HUDEP-2 (cell line): ENCODE measurements around the gene LIN9.
A peak's percentile ranks its signal among the peaks of the same experiment; 100 is the strongest.
"Not testable (repeated sequence)": the region's sequence is repeated elsewhere in the genome, so short reads cannot be mapped to it uniquely, and the experiment has no call there.

Source experiments
- DNase-seq, 76 experiments: peaks; one replicate each; lab custom pipeline; 2025; ENCODE audit not compliant: unreplicated experiment in 76 of 76; lab: John Stamatoyannopoulos, UW

LIN9 gene

DNA sequence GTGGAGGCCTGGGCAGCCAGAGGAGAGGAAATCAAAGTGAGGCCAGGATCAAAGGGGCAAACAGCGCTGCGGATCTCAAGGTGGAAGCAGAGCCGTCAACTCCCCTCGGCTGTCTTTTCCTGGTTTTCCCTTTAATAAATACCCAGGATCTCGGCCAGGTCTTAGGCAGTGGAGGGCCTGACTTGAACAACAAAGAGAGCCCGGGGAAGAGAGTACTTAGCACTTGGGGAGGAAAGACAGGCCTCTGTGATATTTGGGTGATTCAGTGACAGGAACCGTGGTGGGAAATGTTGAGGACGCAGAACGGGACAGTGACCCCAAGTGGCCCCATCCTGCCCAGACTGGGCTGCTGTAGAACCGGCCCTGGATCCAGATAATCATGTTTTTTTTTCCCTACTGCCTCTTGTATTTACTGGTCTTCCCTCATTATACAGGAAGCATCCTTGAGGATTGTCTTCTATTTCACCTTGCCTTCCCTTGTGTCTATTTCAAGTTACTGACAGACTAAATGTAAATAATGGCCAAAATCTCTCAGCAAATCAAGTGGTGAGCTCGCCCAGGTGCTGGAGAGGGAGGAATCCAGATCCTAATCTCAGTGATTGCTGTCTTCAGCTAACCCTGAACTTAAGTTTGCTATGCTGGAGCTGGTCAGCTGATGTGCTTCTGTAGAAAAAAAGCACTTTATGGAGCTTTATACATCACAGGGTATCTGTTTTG lies 88.3 kb downstream of the LIN9 start:
- DNase-seq = no peak

DNA sequence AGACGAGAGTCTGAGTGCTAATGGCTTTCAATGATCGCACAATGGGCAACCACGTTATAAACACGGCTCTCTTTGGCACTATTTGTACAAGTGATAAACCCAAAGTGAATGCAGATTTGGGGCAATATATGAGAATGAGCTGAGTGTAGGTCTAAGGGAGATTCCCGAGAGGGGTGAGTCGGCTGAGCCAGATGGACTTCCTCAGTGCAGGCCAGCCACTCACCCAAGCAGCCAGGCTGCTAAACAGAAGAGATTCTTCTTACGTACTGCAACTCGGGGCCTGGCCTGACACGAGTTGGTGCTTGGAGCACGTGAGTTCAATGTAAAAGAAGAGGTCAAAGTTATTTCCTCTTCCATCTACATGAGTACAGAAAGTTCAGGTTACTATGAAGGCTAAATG lies 91.7 kb downstream of the LIN9 start:
- DNase-seq = no peak

DNA sequence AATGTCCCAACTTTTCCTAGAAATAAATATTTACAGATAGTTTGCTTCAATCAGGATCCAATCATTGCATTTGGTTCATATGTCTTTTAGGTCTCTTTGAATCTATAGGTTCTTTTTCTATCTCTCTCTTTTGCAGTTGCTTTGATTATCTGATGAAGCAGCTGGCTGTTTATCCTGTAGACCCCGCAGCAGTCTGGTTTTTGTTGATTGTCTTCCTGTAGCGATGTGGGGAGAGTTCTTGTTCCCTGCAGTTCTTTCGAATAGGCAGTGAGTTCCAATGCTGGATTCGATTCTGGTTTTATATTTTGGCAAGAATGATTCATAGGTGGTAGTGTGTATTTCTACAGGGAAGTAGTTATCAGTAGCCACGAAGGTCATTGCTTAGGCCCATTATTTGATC lies 92.9 kb downstream of the LIN9 start:
- DNase-seq = peak in 1 of 76 experiments; percentile 2

DNA sequence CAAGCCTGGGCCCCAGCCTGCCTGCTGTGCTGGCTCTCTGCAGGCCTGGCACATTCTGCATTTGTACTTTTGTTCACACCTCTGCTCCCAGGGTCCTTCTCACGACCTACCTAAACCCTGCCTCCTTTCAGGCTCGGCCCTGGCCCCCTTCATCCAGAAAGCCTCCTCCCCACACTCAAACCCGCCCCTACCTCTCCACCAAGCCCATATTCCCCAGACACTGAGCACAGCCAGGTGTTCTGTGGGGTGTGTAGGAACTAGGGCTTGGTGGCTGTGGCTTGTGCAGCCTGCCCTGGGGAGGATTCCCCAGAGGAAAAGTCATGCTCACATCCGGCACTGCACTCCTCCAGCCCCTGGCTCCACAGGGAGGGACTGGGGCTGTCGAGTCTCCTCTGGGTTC lies 93.7 kb downstream of the LIN9 start:
- DNase-seq = no peak

DNA sequence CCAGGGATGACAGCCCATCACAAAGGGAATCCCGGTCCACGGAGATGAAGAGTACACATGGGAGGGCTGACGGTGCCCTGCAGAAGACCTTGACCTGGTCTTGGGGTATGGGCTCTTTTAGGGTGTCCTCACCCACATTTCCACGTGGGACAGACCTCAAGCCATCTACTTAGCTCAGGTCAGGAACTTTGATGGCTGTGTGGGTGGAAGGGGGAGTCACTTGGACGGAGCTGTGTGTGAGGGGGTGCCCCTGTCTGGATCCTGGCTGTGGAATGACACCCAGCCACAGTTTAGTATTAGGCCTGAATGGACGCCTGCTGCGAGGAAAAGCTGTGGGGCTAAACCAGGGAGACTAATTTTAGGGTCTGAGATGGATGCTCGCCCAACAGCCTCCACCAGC lies 96.4 kb downstream of the LIN9 start:
- no peak for DNase-seq

DNA sequence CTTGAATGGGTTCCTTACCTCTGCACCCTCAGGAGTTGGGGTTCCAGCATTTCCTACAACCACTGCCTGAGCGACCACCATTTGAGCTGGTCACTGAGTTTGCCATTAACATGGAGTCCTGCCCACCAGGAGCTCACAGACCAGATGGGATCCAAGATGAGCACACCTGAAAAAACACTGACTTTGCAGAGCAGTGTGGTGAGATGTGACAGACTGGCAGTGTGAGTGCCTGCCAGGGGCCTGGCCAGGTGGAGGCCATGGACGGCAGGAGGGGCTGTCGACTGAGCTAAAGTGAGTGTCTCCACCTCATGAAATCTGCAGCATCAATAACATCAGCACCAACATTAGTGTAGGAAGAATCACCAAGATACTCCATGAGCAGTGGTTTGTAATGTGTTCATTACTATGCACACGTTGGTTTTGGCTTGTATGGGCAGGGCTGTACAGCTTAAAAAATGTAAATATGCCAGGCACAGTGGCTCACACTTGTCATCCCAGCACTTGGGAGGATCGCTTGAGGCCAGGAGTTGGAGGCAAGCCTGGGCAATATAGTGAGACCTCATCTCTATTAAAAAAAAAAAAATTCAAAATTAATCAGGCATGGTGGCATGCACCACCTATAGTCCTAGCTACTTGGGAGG lies 97.7 kb downstream of the LIN9 start:
- no peak for DNase-seq

DNA sequence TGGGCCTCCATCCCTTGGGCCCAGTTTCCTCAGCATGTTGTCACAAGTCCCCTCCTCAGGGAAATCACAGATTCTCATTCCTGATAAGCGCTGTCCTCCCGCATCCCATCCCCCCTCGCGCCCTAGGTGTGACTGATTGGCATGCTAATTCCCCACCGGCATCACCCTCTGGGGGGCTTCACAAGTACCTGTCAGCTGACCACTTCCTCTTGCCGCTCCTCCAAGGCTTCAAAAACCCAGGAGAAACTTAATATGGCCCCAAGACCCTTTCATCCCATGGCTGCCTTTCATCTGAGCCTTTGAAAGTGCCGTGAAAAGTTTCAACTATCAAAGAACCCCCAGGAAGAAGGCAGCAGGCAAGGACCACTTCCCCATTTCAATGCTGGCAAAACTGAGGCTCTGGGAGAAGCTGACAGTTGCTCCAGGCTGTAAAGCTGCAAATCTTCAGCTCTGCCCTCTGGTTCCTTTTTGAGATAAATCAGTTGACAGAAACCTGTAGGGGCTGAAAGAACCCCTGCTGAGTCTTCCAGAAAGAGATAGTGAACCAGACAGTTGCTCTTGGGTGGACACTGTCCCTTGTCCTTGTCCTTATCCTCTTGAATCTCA lies 98.3 kb downstream of the LIN9 start:
- DNase-seq = no peak

DNA sequence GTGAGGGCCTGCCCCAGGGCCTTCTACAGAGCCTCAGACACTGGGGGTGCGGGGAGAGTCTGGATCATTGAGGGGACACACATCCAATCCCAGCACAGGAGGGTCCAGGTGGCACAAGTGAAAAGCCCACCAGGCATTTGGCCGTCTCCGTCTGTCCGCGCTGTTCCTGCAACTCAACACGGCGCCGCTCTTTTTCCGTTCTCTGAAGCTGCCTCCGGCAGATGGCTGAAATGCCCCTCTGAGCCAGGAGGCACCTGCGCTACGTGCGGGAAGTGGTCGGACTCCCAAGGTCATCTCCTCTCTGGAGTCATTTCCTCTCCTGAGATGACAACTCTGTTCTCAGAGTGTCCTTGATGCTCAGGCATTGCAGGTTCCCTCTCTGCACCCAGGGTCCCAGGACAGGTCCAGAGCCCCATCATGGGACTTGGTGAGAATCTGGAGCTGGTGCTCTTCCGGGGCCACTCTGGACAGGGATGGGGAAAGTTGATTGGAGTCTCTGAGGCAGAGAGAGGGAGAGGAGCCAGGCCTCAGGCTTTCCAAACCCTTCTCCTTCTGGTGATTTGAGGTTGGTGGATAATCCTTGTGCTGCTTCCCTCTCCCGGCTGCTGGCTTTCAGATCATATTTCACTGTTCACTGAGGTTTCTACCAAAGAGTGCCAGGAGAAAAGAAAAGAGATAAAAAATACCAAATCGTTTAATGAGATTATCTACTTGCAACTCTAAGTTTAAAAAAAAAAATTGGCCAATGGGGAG lies 99.5 kb downstream of the LIN9 start:
- DNase-seq = no peak

DNA sequence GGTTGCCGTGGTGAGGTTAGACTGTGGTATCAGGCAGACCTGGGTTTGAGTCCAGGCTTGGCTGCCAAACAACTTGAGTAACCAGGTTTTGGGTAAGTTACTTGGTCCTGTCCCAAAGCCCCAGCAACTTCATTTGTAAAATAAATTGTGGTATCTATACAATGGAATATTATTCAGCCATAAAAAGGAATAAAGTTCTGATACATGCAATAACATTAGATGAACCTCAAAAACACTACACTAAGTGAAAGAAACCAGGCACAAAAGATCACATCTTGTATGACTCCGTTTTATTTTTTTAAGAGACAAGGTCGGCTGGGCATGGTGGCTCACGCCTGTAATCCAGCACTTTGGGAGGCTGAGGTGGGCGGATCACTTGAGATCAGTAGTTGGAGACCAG lies 101.9 kb downstream of the LIN9 start:
- no peak for DNase-seq

DNA sequence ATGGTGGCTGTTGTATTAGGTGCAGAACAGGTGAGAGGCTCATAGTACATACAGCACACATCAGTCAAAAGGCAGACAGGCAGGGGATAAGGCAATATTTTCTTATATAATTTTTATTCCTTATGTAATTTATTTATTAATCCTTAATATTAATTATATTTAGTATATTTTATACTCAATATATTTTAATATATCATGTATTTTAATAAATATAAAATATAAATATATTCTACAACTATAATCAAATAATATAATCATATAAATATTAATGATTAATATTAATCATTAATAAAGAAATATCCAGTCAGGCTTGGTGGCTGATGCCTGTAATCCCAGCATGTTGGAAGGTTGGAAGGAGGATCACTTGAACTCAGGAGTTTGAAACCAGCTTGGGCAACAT lies 104.8 kb downstream of the LIN9 start:
- DNase-seq = no peak

DNA sequence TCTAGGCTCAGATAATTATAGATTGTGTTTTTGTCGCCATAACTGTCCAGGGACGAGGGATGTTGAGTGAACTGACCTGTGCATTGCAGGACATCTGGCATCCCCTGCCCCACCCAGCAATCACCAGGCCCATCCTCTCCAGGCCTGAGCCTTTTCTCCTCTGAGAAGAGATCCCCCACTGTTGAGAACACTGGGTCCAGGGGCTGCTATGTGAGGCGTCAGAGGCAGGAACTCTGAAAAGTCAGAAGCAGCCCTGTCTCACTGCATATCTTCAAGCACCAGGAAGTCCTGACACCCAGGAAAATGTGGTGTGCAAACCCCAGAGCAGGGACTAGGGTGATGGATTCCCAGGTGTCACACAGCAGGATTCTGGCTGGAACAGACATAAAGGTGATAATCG lies 105.3 kb downstream of the LIN9 start:
- DNase-seq = no peak

DNA sequence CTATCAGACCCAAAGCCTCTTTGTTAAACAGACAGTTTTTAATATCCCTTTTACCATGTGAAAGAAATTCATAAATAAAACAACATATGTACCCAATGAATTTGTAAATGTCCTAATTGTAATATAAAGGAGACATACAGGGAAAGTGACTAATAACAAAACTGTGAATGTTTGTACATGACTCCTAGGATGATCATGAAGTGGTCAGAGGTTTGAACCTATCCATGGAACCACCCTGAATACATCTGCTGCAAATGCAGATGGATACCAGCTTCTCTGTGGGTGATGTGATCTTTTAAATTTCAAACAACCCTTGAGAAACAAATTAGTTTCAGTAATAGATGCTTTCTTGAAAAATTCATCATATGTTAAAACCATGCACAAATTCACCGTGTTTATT lies 105.7 kb downstream of the LIN9 start:
- DNase-seq = no peak

DNA sequence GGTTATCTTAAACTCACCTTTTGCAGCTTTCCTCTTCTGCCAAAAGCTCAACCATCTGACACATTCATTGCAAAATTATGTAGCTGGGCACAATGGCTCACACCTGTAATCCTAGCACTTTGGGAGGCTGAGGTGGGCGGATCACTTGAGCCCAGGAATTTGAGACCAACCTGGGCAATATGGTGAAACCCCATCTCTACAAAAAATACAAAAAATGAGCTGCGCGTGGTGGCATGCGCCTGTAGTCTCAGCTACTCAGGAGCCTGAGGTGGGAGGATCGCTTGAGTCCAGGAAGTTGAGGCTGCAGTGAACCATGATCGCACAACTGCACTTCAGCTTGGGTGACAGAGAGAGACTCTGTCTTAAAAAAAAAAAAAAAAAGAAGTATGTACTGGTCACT lies 106.3 kb downstream of the LIN9 start:
- not testable (repeated sequence) for DNase-seq

DNA sequence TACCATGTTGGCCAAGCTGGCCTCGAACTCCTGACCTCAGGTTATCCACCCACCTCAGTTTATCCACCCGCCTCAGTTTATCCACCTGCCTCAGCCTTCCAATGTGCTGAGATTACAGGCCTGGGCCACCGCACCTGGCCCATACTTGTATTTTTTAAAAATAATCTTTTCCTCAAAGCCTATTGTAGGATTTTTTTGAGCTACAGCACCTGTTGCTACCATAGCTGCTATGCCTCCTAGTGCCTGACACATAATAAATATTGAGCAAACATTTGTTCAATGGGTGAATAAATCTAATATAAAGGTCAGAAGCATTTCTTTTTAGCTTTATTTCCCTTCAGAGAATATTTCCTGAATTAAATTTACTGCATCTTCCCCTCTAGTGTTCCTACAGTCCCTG lies 106.7 kb downstream of the LIN9 start:
- DNase-seq = no peak

DNA sequence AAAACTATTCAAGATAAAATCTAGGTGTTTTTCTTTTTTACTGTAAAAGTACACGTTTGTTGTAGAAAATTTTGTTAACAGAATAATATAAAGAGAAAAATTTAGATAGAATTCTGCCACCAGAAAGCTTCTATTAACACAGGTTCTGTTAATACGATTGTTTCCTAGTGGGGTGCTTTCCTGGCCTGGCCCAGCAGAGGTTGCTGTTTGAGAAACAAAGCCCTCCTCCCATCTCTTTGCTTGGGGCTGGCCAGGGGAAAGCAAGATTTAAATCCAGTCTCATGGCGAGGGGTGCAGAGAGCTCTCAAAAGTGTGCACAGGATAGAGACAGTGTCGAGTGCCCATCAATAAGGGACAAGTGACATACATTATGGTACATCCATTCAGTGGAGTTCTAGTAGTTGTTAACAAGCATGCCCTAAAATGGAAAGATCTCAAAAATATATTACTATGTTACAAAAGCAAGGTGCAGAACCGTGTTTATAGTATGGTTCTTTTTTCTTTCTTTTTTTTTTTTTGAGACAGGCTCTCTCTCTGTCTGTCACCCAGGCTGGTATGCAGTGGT lies 107.9 kb downstream of the LIN9 start:
- DNase-seq = peak in 9 of 76 experiments; percentile 4 to 37 (median 9)

DNA sequence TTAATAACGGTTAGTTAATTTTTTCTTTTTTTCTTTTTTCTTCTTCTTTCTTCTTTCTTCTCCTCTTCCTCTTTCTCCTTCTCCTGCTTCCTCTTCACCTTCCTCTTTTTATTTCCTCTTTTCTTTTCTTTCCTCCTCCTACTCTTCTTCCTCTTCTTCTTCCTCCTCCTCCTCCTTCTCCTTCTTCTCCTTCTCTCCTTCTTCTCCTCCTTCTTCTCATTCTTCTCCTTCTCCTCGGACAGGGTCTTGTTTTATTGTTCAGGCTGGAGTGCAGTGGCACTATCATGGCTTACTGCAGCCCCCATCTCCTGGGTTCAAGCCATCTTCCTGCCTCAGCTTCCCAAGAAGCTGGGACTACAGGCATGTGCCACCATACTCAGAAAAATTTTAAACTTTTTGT lies 109.0 kb downstream of the LIN9 start:
- no peak for DNase-seq

DNA sequence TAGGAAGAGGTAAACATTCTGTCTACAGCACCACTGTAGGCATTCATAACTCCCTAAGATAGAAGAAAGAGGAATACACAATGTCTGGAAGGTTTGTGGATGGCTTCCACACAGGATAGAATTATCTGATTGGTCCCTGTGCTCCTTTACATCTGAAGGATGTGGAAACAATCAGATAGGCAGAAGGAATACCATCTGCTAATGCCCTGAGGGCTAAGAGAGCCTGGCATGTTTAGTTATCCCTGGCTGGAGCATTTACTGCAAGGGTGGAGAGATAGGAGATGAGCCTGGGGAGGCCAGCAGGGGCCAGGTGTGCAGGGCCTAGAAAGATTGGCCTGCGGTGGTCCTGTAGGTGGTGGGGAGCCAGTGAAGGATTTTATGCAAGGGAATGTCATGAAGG lies 113.8 kb downstream of the LIN9 start:
- DNase-seq = no peak

DNA sequence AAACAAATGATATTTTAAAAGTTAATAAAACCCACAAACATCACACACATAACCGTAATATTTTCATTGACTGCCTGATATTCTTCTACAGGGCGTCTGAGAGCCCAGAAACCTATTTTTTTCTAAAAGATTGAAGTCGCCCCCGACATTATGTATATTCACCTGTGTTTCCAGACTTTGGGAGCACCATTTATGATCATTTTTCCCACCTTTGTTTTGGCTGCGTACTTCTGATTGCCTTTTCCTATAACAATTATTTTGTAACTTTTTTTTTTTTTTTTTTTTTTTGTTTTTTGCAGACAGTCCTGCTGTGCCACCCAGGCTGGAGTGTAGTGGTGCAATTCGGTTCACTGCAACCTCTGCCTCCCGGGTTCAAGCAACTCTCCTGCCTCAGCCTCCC lies 121.6 kb downstream of the LIN9 start:
- DNase-seq = no peak

DNA sequence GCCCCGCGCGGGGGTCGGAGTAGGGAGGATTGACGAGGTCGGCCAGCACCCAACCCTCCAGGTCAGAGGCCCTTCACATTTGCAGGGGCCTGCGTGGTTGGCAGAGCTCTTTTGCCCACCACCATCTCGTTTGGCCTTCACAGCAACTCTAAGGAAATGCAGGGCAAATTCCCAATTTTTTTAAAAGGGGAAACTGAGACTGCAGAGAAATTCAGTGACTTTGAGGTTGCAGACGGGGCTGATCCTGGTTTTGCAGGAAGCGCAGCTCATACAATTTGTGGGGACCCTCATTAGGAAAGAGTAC lies 122.0 kb downstream of the LIN9 start:
- DNase-seq = no peak

DNA sequence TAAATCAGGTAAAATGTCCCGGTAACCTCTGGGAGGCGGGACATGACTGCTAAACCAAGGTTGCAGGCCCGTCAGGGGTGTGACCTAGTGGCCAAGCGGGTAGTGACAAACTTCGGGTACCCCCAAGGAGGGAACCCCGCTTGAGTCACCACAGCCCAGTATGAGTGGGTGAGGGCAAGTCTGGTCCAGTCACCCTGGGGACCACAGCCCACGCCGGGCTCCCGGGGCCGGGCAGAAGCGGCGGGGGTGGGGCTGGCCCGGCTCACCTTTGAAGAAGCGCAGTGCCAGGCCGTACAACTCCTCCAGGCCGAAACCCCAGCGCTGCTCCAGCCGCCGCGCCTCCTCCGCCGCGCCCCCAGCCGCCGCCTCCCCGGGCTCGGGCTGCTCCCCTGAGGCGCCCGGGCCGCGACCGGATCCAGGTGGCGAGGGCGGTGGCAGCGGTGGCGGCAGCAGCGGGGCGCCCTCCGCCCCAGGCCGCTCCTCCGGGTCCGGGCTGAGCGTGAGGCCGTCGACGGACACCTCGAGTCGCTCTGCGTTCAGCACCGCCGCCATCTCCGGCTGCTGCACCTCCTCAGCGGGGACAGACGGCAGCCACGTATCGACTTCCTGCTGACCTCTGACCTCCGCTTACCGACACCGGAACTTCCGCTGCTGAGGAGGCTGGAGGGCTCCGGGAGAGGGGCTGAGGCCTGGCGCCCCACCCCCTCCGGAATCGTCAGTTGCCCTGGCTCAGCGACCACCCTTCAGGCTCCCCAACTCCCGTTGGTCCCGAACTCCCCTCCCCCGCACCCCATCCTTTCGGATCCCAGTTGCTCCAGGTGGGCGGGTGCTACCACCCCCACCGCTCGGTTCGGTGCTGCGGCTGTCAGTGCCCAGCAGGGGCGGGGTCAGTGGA lies 122.6 kb downstream of the LIN9 start, which contains the start of gene ACBD3:
Gene ACBD3 (minus strand): TSS at position 618 of the 895 bp plus-strand sequence. CDS start 66 bp downstream, at position 552.
- DNase-seq = peak in 73 of 76 experiments; percentile 10 to 79 (median 64)
